CD4-positive, alpha-beta T cell treated with Interleukin-15 for 4 hours (primary cell): ENCODE results near the gene MLEC.
"Not testable (repeated sequence)": the region's sequence is repeated elsewhere in the genome, so short reads cannot be mapped to it uniquely, and the experiment has no call there.

Source experiments
- DNase-seq: peaks from one replicate; pipeline ENCODE4 v3.0.0-alpha.2; 2020; ENCODE audit warnings: low spot score

Gene MLEC

GRCh38 chr12:120721866-120722265, 34.9 kb downstream of the MLEC start:
- no peak for DNase-seq

GRCh38 chr12:120722784-120723183, 35.8 kb downstream of the MLEC start:
- no peak for DNase-seq

- no peak for DNase-seq
Observed at GRCh38 chr12:120724720-120725119, 37.8 kb downstream of the MLEC start.

GRCh38 chr12:120725151-120725658, 38.3 kb downstream of the MLEC start:
- no peak for DNase-seq

GRCh38 chr12:120725659-120726509, 38.9 kb downstream of the MLEC start, which contains the start of gene ACADS:
TSS of gene ACADS (plus strand) at chr12:120725826. CDS start at chr12:120725886, 60 bp downstream.
- peak; percentile 85 for DNase-seq

GRCh38 chr12:120726510-120726793, 39.5 kb downstream of the MLEC start:
- no peak for DNase-seq

GRCh38 chr12:120726961-120727360, 40.0 kb downstream of the MLEC start:
- DNase-seq = no peak

- DNase-seq = not testable (repeated sequence)
Observed at GRCh38 chr12:120732198-120732597, 45.2 kb downstream of the MLEC start.

GRCh38 chr12:120733574-120733973, 46.6 kb downstream of the MLEC start:
- no peak for DNase-seq

GRCh38 chr12:120734210-120734609, 47.3 kb downstream of the MLEC start:
- DNase-seq = no peak

GRCh38 chr12:120735181-120735580, 48.2 kb downstream of the MLEC start:
- DNase-seq = no peak

GRCh38 chr12:120736404-120737331, 49.7 kb downstream of the MLEC start:
- no peak for DNase-seq

GRCh38 chr12:120737557-120738251, 50.8 kb downstream of the MLEC start:
- no peak for DNase-seq

GRCh38 chr12:120738252-120739030, 51.5 kb downstream of the MLEC start:
- no peak for DNase-seq

- no peak for DNase-seq
Observed at GRCh38 chr12:120739031-120739762, 52.2 kb downstream of the MLEC start.

- DNase-seq = no peak
Observed at GRCh38 chr12:120739821-120740613, 53.1 kb downstream of the MLEC start.

GRCh38 chr12:120740871-120741270, 53.9 kb downstream of the MLEC start:
- no peak for DNase-seq

- DNase-seq = no peak
Observed at GRCh38 chr12:120741476-120742421, 54.8 kb downstream of the MLEC start.
